Activated CD8-positive, alpha-beta T cell treated with anti-CD3 and anti-CD28 coated beads for 36 hours (primary cell): ENCODE measurements around the gene VAV2. TPM values are rescaled to one million over a fixed set of nuclear protein-coding genes. Genes with fewer than 3 reads are reported as not detected.

Experiments used
- ATAC-seq: fragments of 200-7000 bp; cut with Tn5 transposase; one replicate; pipeline ENCODE4 v1.10.0; 2021; ENCODE audit warnings: mild to moderate bottlenecking, moderate library complexity
- CTCF ChIA-PET: fragments of 350-600 bp; sonication (Branson Sonifier 250); formaldehyde crosslinking; loops from one replicate; lab custom pipeline; 2021; ENCODE audit warnings: antibody characterized with exemption; lab: Charles Lee
- POLR2A ChIA-PET: fragments of 350-600 bp; sonication (Branson Sonifier 250); formaldehyde crosslinking; loops from one replicate; lab custom pipeline; 2021; ENCODE audit warnings: antibody characterized with exemption; lab: Charles Lee
- DNase-seq: peaks from one replicate; pipeline ENCODE4 v3.0.0-alpha.2; 2020
- H3K27ac Mint-ChIP-seq: one replicate; pipeline ENCODE4 v1.8.0; 2021; ENCODE audit warnings: mild to moderate bottlenecking, mixed read lengths
- H3K27me3 Mint-ChIP-seq: one replicate; pipeline ENCODE4 v1.8.0; 2021; ENCODE audit warnings: mixed read lengths
- H3K36me3 Mint-ChIP-seq: one replicate; pipeline ENCODE4 v1.8.0; 2021; ENCODE audit warnings: low read depth, mixed read lengths
- H3K4me1 Mint-ChIP-seq: one replicate; pipeline ENCODE4 v1.8.0; 2021; ENCODE audit warnings: low read depth, mixed read lengths
- H3K4me3 Mint-ChIP-seq: one replicate; pipeline ENCODE4 v1.8.0; 2021; ENCODE audit warnings: mild to moderate bottlenecking, moderate library complexity, mixed read lengths
- H3K9me3 Mint-ChIP-seq: one replicate; pipeline ENCODE4 v1.8.0; 2021; ENCODE audit warnings: mixed read lengths
- intact Hi-C: fragments of 100-400 bp; cut with micrococcal nuclease; formaldehyde crosslinking; loops from one replicate; pipeline ENCODE4 v1.10.0; 2022
- total RNA-seq, 2 experiments: library from RNA; stranded (reverse); gene quantifications; one replicate each; pipeline ENCODE4 v1.2.3, GENCODE V29; 2021
- TF ChIP-seq, protein P1 (sequence below): fragments of 200-600 bp; IDR thresholded peaks from one replicate; pipeline ENCODE4 v1.8.0; 2022; ENCODE audit warnings: antibody characterized with exemption, mild to moderate bottlenecking

Gene VAV2
- total RNA-seq, 2 experiments from 2014 or later = 5.1 to 5.4 TPM

DNA sequence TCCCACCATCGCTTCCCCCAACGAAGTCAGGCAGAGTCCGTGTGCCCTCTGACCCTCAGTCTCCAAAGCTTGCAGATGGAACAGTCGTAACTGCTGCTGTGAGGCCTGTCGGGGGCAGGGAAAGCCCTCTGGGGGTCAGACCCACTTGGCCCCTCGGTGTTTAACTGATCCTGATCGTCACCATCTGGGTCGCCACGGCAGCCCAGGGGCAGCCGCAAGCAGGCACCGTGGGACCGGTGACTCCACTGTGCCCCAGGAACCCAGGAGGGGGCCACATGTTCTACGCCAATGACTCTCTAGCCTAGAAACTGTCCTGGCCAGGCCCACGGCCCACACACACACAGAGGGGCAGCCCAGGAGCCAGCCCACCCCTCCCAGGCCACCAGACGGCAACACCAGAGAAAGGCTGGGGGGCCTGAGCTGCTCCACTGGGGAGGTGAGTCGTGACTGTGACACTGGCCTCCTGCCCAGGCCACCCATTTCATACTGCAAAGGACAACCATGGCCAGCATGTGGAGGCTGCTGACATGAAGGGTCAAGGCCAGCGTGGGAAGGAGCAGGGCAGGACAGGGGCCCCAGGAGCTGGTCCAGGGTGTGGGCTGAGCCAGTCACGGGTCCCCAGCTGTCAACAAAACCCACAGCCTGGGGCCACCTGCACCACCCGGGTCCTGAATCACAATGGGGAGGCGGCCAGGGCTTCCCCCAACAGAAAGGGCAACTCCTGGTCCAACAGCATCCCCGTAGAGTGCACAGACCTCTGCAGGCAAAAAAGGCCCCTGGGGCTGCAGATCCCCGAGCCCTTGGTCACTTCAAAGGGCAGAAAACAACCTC is 20.8 kb downstream of the VAV2 start:
- ATAC-seq (no peak), DNase-seq (no peak)
- POLR2A ChIA-PET = no interaction called here
- TF ChIP-seq, protein P1, sequence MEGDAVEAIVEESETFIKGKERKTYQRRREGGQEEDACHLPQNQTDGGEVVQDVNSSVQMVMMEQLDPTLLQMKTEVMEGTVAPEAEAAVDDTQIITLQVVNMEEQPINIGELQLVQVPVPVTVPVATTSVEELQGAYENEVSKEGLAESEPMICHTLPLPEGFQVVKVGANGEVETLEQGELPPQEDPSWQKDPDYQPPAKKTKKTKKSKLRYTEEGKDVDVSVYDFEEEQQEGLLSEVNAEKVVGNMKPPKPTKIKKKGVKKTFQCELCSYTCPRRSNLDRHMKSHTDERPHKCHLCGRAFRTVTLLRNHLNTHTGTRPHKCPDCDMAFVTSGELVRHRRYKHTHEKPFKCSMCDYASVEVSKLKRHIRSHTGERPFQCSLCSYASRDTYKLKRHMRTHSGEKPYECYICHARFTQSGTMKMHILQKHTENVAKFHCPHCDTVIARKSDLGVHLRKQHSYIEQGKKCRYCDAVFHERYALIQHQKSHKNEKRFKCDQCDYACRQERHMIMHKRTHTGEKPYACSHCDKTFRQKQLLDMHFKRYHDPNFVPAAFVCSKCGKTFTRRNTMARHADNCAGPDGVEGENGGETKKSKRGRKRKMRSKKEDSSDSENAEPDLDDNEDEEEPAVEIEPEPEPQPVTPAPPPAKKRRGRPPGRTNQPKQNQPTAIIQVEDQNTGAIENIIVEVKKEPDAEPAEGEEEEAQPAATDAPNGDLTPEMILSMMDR = no peak
- H3K4me3 Mint-ChIP-seq = no peak overlapping the region
- CTCF ChIA-PET = no interaction called here
- intact Hi-C loops = no loop called here
- no peaks in the 10 kb centered on the region for H3K9me3 Mint-ChIP-seq
- no peak overlapping the region for H3K27ac Mint-ChIP-seq
- H3K36me3 Mint-ChIP-seq = no peaks in the 10 kb centered on the region
- no peaks in the 10 kb centered on the region for H3K27me3 Mint-ChIP-seq
- H3K4me1 Mint-ChIP-seq = no peaks in the 10 kb centered on the region

DNA sequence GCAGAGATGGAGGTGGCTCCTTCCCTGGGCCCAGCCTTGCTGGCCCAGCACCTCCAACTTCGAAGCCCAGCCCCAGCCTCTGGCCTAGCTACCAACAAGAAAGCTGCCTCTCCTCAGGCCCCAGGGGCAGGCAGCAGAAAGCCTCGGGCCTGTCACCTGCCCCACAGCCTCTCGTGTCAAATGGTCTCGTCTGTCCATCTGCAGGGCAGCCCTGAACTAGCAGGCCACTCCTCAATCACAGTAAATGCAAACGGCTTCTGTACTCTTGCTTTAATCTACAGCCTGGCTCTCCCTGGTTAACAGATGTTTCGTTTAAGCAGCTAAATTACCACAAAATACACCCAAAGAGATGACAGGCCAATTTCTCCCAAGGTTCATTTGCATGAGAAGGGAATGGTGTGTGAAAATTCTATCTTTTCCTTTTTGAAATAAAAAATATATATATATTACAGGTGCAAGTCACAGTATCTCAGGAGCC is 21.5 kb downstream of the VAV2 start:
- intact Hi-C loops = no loop called here
- no peak for DNase-seq
- Mint-ChIP-seq H3K36me3 (no peaks in the 10 kb centered on the region), H3K27ac (no peak overlapping the region), H3K9me3 (peaks cover 2% of the 10 kb centered on the region), H3K27me3 (no peaks in the 10 kb centered on the region), H3K4me1 (no peaks in the 10 kb centered on the region), H3K4me3 (no peak overlapping the region)
- CTCF ChIA-PET = no interaction called here
- POLR2A ChIA-PET = no interaction called here
- ATAC-seq = no peak
- TF ChIP-seq, protein P1 = no peak

DNA sequence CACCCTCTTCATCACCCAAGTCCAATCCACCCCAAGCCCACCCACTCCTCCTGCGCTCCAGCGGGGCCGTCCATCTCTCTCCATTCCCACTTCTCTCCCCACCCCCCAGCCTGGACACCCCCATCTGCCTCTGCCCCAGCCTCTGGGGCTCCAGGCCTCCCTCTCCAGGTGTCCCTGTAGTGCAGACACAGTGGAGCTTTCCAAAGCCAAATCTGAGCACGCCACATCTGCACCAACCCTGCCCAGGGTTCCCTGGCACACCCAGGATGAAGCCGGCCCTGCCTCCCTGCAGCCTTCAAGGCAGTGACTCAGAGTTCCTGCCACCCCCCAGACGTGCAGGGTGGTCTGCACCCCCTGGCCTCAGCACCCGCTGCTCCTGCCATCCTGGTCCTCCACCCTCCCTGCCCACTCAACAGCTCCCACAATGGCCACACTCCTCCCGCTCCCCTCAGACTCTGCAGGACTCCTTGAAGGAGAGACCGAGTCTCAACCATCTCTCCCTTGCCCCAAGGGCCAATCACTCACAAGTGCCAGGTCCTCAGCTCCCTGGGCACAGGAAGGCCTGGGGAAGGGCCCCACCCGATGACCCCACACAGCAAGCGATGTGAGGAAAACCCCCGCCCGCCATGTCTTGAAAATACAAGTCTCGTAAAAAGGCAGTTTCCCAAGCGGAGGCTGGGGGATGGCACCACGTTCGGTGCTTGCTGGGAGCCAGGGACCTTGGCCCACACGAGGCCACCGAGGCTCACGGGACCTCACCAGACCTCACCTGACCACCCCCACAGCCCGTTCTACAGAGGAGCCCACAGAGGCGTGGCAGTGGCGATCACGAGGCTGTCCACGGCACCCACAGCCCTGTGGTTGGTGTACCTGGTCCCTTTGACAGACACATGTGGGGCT is 22.2 kb downstream of the VAV2 start:
- ChIA-PET POLR2A (no interaction called here), CTCF (no interaction called here)
- no peaks in the 10 kb centered on the region for H3K36me3 Mint-ChIP-seq
- no peak overlapping the region for H3K27ac Mint-ChIP-seq
- TF ChIP-seq, protein P1 = no peak
- no peaks in the 10 kb centered on the region for H3K27me3 Mint-ChIP-seq
- ATAC-seq (no peak), DNase-seq (no peak)
- no peaks in the 10 kb centered on the region for H3K4me1 Mint-ChIP-seq
- intact Hi-C loops = no loop called here
- H3K9me3 Mint-ChIP-seq = peaks cover 2% of the 10 kb centered on the region
- H3K4me3 Mint-ChIP-seq = no peak overlapping the region

DNA sequence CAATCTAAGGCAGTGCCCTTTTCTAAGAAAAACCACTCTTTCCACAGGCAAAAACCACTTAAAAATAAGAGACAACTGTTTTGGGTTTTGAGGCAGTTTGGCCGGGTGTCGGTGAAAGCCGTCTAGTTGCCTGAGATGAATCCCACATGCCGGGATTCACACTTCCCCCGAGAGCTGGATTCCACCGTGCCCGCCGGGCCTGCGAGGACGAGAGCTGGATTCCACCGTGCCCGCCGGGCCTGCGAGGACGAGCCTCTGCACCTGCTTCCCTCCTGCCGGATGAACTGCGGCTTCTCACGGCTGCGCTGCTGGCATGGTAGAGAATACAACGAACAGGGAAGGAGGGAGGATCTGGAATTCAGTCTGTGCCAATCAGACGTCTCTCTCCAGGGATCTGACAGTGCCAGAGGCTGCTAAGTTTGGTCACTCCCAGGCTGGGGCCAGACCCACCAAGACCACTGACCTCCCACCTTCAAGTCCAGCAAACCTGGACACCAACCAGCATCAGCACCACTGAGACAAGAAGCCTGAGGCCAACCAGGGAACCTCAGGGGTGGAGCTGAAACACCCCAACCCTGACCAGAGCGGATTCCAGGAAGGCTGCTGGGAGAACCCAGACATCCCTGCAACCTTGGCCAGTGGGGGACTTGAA is 23.0 kb downstream of the VAV2 start:
- TF ChIP-seq, protein P1 = no peak
- no peaks in the 10 kb centered on the region for H3K4me1 Mint-ChIP-seq
- no peak for DNase-seq
- H3K9me3 Mint-ChIP-seq = peaks cover 5% of the 10 kb centered on the region
- no peak overlapping the region for H3K27ac Mint-ChIP-seq
- POLR2A ChIA-PET = no interaction called here
- no peaks in the 10 kb centered on the region for H3K36me3 Mint-ChIP-seq
- no peak overlapping the region for H3K4me3 Mint-ChIP-seq
- no peaks in the 10 kb centered on the region for H3K27me3 Mint-ChIP-seq
- ATAC-seq = no peak
- CTCF ChIA-PET = no interaction called here
- intact Hi-C loops = no loop called here
